CD4-positive, alpha-beta T cell (primary cell): Measurements from ENCODE around the gene SEMA5A. TPM values are rescaled to one million over a fixed set of nuclear protein-coding genes. Genes with fewer than 3 reads are reported as not detected.

Experiments
- ATAC-seq: fragments of 200-7000 bp; cut with Tn5 transposase; one replicate; pipeline ENCODE4 v1.10.0; 2022; ENCODE audit warnings: mild to moderate bottlenecking; ENCODE audit not compliant: poor library complexity
- CTCF ChIA-PET: fragments of 350-600 bp; sonication (Branson Sonifier 250); formaldehyde crosslinking; loops from one replicate; lab custom pipeline; 2021; ENCODE audit warnings: antibody characterized with exemption, inconsistent platforms; lab: Charles Lee
- POLR2A ChIA-PET: fragments of 350-600 bp; sonication (Branson Sonifier 250); formaldehyde crosslinking; loops from one replicate; lab custom pipeline; 2021; ENCODE audit warnings: antibody characterized with exemption, inconsistent platforms; lab: Charles Lee
- DNase-seq, 14 experiments: peaks; one replicate each; pipeline ENCODE4 v3.0.0-alpha.2; 2013 to 2020; ENCODE audit warnings: mixed read lengths in 2 of 14
- H3K27ac ChIP-seq, 2 donors: one replicate each; pipeline versions ENCODE4 v1.5.1 to v1.7.0; 2013; ENCODE audit warnings: low read length in 2 of 2, low read depth in 1 of 2, mild to moderate bottlenecking in 1 of 2
- H3K27me3 ChIP-seq, 2 experiments: 1 replicate in 1 of 2; 2 replicates in 1 of 2; pipeline versions ENCODE4 v1.6.1 to v1.7.0; 2013; ENCODE audit warnings: low read length in 2 of 2, control low read depth in 1 of 2, mild to moderate bottlenecking in 1 of 2, moderate library complexity in 1 of 2; ENCODE audit not compliant: insufficient read depth in 2 of 2, control insufficient read depth in 1 of 2
- H3K36me3 ChIP-seq: one replicate; pipeline ENCODE4 v1.6.1; 2013; ENCODE audit warnings: low read length, control low read depth; ENCODE audit not compliant: insufficient read depth
- H3K4me1 ChIP-seq: one replicate; pipeline ENCODE4 v1.6.1; 2013; ENCODE audit warnings: low read length, control low read depth; ENCODE audit not compliant: insufficient read depth
- H3K4me3 ChIP-seq: one replicate; pipeline ENCODE4 v1.5.1; 2013; ENCODE audit warnings: mild to moderate bottlenecking, low read length, moderate library complexity
- H3K9me3 ChIP-seq, 2 experiments: 1 replicate in 1 of 2; 2 replicates in 1 of 2; pipeline versions ENCODE4 v1.6.1 to v1.7.0; 2013; ENCODE audit warnings: low read length in 2 of 2, mild to moderate bottlenecking in 2 of 2, control low read depth in 1 of 2, moderate library complexity in 1 of 2; ENCODE audit not compliant: control insufficient read depth in 1 of 2, insufficient read depth in 1 of 2
- H3K27ac Mint-ChIP-seq: one replicate; pipeline ENCODE4 v1.8.0; 2020; ENCODE audit warnings: mixed read lengths
- H3K27me3 Mint-ChIP-seq: one replicate; pipeline ENCODE4 v1.8.0; 2021; ENCODE audit warnings: mixed read lengths
- H3K36me3 Mint-ChIP-seq: one replicate; pipeline ENCODE4 v1.8.0; 2021; ENCODE audit warnings: low read depth, mixed read lengths
- H3K4me1 Mint-ChIP-seq: one replicate; pipeline ENCODE4 v1.8.0; 2021; ENCODE audit warnings: low read depth, mixed read lengths
- H3K4me3 Mint-ChIP-seq: one replicate; pipeline ENCODE4 v1.8.0; 2020; ENCODE audit warnings: mild to moderate bottlenecking, mixed read lengths
- H3K9me3 Mint-ChIP-seq: one replicate; pipeline ENCODE4 v1.8.0; 2020; ENCODE audit warnings: mixed read lengths
- CTCF ChIP-seq: fragments of 200-600 bp; IDR thresholded peaks from one replicate; pipeline ENCODE4 v1.8.0; 2022; ENCODE audit warnings: antibody characterized with exemption, mild to moderate bottlenecking
- intact Hi-C, 2 experiments: fragments of 100-400 bp; cut with DNase I in 1 of 2; cut with micrococcal nuclease in 1 of 2; formaldehyde crosslinking; loops; one replicate each; pipeline versions ENCODE4 v1.15.1 to v1.9.0; 2023 to 2025; cut with DNase I, micrococcal nuclease
- polyA plus RNA-seq, 2 donors: library from polyadenylated mRNA; unstranded; fragments of 120-200 nt; gene quantifications; one replicate each; pipeline ENCODE4 v1.2.1, GENCODE V29; 2013
- total RNA-seq, 174 experiments: library from RNA in 2 of 174; stranded (reverse) in 2 of 174; gene quantifications; one replicate each; pipeline ENCODE4 v1.2.3 and lab custom pipeline; 2021 to 2026

SEMA5A gene
- 1 to 10 TPM; 2.0 to 2.9 TPM for total RNA-seq
- 0.53 TPM for polyA plus RNA-seq (2013, experiment 1 of 2)
- polyA plus RNA-seq (2013, experiment 2 of 2), result 1.1 TPM
- total RNA-seq (lab: John Stamatoyannopoulos, UW), result 0 to 7.7 (median 0.77) reads per million in 172 experiments

- Mint-ChIP-seq H3K4me3 (peak within 1 kb of the TSS; percentile 83), H3K27me3 (peaks cover 43% of the 10 kb centered on the region), H3K36me3 (no peaks in the 10 kb centered on the region), H3K4me1 (peaks cover 5% of the 10 kb centered on the region), H3K9me3 (peaks cover 4% of the 10 kb centered on the region), H3K27ac (no peak within 1 kb of the TSS)
- ChIA-PET POLR2A (no interaction called here), CTCF (no interaction called here)
- no peak within 1 kb of the TSS for H3K27ac ChIP-seq
- peaks cover 0 to 26% of the 10 kb centered on the region in 2 experiments for H3K9me3 ChIP-seq
- no peaks in the 10 kb centered on the region for H3K36me3 ChIP-seq
- ATAC-seq (peak; percentile 69), DNase-seq (peak in 13 of 14 experiments; percentile 3 to 47 (median 30))
- H3K4me1 ChIP-seq, result peaks cover 12% of the 10 kb centered on the region
- no peak for TF ChIP-seq CTCF
- intact Hi-C loops, result no loop called here
- H3K4me3 ChIP-seq, result peak within 1 kb of the TSS; percentile 46
- peaks cover 11 to 46% of the 10 kb centered on the region in 2 experiments for H3K27me3 ChIP-seq
These were observed at the start of gene SEMA5A for GRCh38 chr5:9545992-9546851. Gene SEMA5A, minus strand, starts transcription at chr5:9546075. Its CDS starts 166,129 bp downstream, at chr5:9379946.

GRCh38 chr5:9594913-9595312 lies 49.0 kb upstream of the SEMA5A start:
- Mint-ChIP-seq H3K36me3 (no peaks in the 10 kb centered on the region), H3K4me3 (no peak overlapping the region), H3K27me3 (no peaks in the 10 kb centered on the region), H3K4me1 (no peaks in the 10 kb centered on the region), H3K9me3 (no peaks in the 10 kb centered on the region), H3K27ac (no peak overlapping the region)
- no peak for DNase-seq
- Histone ChIP-seq H3K9me3 (peaks cover 0 to under 1% of the 10 kb centered on the region in 2 experiments), H3K27ac (no peak overlapping the region), H3K36me3 (no peaks in the 10 kb centered on the region), H3K4me3 (no peak overlapping the region), H3K4me1 (no peaks in the 10 kb centered on the region), H3K27me3 (no peaks in the 10 kb centered on the region)
- ATAC-seq, result no peak
- intact Hi-C loops, result no loop called here
- ChIA-PET POLR2A (no interaction called here), CTCF (no interaction called here)
- TF ChIP-seq CTCF, result no peak

- Mint-ChIP-seq H3K27ac (no peak overlapping the region), H3K36me3 (no peaks in the 10 kb centered on the region), H3K4me1 (no peaks in the 10 kb centered on the region), H3K9me3 (peaks cover 3% of the 10 kb centered on the region), H3K27me3 (no peaks in the 10 kb centered on the region), H3K4me3 (no peak overlapping the region)
- ChIA-PET POLR2A (no interaction called here), CTCF (no interaction called here)
- intact Hi-C loops, result no loop called here
- H3K27ac ChIP-seq, result no peak overlapping the region
- H3K4me3 ChIP-seq, result no peak overlapping the region
- H3K9me3 ChIP-seq, result peaks cover 3 to 4% of the 10 kb centered on the region in 2 experiments
- DNase-seq, result no peak
- H3K36me3 ChIP-seq, result no peaks in the 10 kb centered on the region
- TF ChIP-seq CTCF, result no peak
- no peak for ATAC-seq
- H3K4me1 ChIP-seq, result no peaks in the 10 kb centered on the region
- H3K27me3 ChIP-seq, result no peaks in the 10 kb centered on the region
These were observed 43.4 kb upstream of the SEMA5A start for GRCh38 chr5:9589049-9589835.
